GM21381 (cell line): ENCODE measurements around the gene MEN1.

Experiments used
- ATAC-seq: cut with Tn5 transposase; IDR thresholded peaks from one replicate; pipeline ENCODE4 v1.9.1; 2021; ENCODE audit warnings: mild to moderate bottlenecking, moderate library complexity; ENCODE audit not compliant: unreplicated experiment

The MEN1 gene

DNA sequence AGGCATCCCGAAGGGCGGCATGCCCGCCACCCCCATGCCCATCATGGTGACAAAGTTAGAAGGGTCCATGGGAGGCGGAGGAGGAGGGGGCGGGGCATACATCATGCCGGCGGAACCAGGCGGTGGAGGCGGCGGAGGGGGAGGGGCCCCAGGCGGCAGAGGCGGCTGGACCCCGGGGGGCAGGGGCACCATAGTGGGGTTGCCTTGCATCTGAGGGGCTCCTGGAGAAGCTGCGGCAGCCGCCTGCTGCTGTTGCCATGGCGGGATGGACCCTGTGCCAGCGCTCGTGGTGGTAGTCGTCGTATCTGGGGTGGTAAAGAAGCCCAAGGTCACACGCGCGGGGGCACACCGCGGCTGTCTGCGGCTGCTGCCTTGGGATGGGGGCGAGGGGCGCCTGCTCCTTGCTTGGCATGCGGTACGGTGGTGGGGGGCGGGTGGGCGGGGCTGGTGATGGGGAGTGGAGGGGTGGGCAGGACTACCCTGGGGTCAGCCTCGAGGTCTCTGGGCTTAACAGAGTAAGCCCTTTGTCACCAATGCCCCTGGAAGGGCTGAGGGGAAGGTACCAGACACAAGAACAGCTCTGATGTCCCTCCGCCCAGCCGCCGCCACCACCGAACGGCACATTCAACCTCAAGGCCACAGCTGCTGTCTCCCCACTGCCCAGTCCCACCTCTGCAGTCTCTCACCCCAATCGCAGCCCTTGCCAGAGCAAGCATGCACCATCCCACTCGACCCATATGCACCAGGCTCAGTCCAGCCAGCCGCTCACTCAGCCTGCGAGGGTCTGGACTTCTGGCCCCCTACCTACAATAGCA, 44.3 kb downstream of the MEN1 start:
- ATAC-seq: no peak

DNA sequence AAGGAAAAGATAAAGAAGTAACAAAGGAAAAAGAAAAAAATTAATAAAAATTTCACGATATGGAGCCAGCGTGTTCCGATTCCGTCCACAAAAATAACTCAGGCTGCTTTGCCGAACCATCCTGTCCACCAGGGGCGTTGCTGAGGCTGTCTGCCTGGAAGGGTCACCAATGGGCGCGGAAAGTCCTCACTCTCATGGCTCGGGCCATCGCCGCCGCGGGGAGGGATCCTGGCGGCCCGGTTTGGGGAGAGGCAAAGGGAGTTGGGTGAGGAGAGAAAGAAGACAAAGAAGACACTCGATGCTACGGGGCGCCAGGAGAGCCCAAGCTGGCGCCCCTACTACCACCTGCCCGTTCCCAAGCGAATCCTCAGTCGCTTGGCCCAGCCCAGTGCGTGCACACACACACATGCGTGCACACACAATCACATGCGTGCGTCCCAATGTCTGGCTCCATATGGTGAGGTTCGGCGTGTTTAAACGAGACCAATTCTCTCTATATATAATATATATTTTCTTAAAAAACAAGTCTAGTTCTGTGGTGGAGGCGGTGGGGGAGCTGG, 45.0 kb downstream of the MEN1 start:
- ATAC-seq: no peak

DNA sequence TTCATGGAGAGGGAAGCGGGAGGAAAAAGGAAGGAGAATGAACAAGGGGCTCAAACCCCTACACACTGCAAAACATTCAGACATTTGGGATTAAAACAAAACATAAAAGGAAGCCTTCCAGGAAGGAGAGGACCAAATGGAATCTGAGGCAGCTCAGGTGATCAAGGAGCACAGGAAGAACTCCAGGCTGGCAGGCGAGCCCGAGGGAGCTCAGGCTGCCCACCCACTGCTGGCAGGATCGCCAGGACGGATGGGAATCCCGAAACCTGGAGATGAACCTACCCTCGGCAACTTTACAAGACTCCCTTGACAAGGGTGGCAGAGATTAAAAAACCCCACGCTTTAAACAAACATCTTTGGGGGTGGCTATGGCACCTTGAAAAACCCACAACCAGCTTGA, 45.6 kb downstream of the MEN1 start:
- no peak for ATAC-seq

DNA sequence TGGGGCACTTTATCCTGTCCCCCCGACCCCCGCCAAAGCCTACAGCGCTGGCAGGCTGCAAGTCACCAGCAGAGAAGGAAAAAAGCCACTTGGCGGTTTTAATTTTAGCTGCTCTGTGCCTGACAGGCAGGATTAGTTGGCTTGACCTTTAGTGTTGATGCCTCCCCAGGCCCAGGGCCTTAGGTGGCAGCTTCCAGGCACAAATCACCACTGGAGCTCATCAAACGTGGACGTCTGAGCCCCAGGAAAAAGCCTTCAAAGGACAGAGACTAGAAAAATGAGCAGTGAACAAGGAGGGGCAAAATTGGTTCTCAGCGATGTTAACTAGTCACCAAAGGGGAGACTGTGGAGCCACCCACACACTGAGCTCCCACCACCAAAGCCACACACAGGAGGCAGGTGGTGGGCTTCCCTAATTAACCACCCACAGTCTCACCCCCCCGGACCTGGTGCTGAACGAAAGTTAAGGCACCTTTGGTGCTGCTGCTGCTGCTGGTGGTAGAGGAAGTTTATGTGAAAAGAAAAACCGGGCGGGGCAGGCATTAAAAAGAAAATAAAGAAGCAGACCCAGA, 46.2 kb downstream of the MEN1 start:
- no peak for ATAC-seq

DNA sequence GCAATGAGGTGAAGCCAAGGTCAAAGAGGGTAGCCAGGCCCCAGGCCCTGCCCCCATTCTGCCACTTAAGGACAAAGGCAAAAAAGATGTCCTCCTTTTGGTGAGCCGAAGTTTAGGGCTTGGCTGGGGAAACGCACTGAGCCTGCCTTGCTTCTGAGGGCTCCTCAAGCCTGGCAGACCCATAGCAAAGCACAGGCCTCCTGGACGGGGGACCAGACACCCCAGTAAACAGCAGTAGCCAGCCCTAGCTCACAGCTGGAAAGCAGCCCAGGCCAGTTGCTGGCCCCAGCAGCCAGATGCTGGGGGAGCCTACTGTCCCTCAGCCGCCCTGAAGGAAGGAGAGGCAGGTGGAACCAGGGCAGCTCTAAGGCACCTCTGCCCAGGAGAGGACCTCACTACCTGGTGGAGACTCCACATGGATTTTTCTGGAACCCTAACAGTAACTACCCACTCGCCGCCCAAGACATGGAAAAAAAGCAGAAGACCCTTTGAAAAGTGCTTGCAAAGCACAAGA, 46.8 kb downstream of the MEN1 start:
- ATAC-seq: no peak

DNA sequence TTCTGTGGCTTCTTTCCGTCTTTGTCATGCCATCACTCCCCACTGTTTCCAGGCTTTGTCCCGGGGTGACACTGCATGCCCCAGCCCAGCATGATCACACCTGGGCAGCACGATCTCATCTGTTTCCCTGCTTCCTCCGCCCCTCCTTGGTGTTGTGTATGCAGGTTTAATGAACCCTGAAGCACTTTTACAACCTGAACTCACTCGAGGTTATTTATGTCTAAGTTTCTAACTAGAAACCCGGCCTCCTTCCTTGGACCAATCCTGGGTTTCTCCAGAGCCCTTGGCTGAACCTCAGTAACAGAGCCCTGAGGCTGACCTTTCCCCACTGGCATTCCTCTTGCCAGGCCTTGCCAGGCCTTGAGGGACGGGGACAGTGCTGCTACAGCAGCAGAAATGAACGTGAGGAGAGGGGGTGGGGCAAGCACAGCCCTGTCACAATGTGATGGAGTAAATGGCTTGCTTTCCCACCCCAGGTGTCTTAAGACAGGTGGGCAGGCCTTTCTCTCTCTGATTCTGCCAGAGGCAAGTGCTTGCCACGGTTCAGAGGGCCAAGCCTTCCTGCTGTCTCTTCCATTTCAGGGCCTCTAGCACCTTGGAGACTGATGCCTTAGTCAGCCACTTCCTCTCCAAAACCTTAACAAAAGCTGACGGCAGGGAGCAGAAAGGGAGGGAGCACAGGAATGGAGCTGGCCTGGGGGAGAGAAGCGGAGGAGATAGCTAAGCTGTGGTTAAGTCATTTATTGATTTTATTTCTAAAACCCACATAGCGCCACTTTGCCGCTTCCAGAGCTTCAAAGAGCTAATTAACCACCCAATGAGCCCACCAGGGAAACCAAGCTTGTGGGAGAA, 47.5 kb downstream of the MEN1 start:
- no peak for ATAC-seq

DNA sequence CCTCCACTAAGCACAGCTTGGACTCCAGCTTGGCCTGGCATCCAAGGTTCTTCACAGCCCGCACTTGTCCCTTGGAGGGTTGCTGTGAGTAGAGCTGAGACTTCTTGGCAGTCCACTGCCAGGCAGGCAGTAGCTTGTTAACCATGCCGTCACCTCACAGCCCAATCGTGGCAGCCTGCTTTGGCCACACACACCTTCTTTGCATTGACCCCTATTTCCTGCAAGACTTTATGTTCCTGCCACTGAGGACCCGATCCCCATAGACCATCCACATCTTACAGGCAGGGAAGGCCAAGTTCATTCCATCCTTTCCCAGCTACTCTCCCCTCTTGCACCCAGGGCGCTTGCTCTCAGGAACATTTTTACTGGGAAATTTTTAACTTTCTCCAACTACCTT, 48.1 kb downstream of the MEN1 start:
- ATAC-seq: no peak

DNA sequence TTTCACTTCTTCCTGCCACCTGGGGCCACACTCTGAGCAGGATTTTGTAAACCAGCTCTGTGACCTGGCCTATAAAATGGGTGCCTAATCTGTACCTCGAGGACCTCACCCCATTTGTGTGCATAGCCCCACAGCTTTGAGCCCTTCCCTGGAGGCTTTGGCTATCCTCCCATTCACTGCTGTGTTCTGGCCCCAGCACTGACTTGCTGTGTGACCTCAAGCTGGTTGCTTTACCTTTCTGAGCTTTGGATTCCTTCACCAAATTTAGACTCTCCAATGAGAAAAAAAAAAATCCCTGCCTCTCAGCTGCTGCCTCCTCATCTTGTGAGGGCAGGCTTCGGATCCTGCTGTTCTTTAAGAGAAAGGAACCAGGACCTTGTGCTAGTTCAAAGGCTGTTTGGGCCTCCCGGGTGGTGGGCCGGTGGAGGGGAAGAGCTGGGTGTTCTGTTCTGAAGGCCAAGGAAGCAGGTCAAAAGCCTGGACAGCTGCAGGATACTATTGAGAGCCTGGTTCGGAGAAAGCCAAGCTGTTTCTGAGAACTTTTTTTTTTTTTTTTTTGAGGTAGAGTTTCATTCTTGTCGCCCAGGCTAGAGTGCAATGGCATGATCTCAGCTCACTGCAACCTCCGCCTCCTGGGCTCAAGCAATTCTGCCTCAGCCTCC, 49.5 kb downstream of the MEN1 start:
- no peak for ATAC-seq

DNA sequence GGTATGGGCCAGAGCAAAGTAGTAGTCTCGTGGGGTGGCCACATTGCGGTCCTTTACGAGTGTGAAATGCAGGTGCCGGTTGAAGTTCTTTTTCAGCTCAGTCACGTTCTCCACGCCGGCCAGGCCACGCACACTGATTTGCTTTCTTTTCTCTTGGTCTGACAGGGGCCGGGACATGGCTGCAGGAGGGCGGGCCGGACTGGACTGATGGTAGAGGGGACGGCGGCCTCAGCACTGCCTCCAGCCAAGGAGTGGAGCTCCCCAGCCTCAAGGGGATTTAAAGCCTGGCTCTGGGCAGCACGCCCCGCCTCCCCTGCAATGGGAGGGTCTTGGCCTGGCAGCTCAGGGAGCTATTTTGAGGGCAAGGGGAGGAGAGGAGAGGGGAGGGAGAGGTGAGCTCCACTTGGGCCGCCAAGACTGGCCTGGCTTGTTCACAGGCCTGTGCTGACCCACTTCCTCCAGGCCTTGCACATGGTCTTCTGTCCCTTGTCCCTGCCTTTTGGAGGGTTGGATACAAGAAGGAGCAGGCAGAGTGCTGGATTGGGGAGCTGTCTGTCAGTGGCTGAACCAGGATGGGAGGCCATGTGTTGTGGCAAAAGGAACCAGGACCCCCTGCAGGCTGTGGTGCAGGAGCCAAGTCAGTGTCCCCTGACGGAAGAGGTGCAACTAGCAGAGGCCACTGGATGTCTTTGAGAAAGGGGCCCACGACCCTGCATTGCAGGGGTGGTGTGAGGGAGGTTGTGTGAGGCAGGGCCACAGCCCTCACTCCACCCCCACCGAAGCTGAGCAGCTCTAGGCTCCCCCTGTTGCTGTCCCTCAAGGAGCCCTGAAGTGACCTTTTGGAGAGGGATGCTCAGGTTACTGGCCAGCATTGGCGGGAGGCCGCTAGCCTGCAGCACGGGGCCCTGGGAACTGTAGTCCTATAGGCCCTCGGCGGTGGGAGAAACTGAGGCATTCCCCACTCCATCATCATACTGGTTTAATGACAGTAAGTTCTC, 50.3 kb downstream of the MEN1 start, which contains the start of gene PYGM:
TSS of gene PYGM (minus strand) at position 253 of the 998 bp plus-strand sequence. CDS start at position 177, 76 bp downstream.
- ATAC-seq: no peak

DNA sequence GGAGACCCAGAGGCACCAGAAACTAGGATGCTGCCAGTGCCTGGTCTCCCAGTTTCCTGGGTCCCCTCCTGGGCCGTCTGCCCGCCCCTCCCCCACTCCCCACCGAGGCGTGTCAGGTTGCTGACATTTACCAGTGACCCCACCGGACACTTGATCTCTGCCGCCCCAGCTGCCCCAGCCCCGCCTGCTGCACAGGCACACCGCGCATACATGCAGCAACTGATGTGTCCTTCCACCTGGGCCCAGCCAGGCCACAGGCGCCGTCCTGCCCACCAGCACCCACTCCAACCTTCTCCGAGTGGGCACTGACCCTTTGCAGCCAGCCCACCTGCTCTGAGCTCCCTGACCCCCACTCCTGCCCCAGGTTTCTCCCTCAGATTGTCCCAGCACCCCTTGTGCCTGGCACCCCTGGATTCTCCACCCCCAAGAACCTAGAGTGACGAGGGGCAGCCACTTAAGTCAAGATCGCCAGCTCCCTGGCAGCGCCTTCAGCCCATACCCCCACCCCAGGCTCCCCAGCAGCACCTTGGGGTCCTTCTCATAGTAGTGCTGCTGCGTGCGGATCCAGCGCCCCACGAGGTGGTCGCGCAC, 51.1 kb downstream of the MEN1 start:
- no peak for ATAC-seq

DNA sequence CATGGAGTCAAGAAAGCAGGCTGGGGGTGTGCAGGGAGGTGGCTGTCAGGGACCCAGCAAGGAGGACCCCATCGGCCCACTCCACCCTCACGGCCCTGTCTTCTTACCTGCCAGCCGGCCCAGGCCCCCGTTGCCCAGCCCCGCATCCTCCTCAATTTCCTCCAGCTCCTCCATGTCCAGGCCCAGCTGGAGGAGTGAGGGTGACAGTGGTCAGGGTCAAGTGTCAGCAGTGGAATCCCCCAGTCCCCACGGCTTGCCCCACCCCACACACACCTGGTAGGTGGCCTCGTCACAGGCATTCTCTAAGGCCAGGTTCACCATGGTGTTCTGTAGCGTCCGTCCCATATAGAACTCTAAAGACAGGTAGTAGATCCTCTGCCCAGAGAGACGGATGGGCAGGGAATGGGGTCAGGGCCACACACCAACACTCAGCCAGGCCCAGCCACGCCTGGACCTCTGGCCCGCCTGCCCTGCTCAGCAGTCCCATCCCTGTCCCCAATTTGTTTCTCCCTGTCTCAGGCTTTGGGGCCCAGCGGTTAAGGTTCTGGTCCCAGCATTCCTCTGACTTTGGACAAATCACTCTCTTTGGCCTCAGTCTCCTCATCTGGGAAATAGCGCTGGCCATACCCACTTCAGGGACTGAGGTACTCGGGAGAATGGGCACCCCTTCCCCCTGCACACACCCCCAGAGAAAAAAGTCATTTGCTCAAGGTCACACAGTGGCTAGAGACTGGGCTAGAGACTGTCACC, 51.8 kb downstream of the MEN1 start:
- ATAC-seq: no peak

DNA sequence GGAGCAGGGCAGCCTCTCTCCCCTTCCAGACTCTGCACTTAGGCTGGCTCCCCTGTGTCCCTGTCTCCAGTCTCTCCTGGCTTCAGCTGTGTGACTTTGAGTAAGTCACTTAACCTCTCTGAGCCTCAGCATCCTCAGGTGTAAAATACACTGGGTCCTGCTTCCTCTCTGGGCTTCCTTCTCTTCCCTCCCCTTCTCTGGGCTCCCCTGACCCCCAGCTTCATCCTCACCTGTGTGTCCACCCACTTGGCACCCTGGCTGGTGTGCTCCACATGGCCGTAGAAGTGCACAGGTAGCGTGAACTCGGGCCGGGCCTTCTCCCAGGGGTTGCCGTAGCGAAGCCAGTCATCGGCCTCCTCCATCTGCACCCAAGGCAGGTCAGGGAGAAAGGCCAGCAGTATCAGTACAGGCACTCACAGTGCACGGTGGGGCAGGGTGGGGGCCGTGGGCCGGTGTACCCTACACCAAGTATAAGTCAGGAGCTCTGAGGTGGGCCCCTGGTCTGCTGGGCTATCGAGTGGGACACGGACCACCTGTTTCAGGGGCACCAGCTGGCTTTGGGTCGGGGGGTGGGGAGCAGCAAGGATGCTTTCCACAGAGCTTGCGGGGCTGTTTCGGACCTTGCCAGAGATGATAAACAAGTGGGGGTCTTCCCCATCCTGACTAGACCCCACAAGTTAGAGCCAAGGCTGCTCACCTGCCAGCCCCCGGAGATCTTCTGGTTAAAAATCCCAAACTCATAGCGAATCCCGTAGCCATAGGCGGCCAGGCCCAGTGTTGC, 52.6 kb downstream of the MEN1 start:
- no peak for ATAC-seq

DNA sequence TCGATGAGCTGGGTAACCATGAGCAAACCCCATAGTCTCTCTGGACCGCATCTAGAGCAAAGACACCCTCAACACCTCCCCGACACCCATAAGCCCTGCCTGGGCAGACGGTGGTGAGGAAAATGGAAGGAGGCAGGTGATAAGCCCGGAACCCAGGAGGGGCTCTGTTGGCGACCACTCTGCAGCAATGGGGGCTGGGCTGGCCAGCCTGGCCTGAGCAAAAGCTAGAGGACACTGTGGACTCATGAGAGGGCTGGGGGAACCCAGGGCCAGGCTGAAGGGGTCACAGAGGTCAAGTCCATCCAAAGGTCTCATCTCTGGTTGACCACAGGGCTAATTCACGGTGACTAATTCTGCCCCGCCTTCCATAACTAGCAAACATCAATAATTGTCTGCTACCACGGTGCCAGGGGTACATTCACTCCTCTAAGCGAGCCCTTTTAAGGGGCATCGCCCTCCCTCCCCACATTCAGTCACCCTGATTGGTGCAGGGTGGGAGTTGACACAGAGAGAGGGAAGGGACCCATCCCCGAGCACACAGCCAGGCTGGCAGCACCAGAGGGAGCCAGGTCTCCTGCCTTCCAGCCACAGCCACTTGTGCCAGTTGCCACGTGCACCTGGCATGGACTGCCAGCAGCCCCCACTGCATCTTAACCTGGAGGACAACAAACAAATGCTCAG, 54.5 kb downstream of the MEN1 start:
- no peak for ATAC-seq

DNA sequence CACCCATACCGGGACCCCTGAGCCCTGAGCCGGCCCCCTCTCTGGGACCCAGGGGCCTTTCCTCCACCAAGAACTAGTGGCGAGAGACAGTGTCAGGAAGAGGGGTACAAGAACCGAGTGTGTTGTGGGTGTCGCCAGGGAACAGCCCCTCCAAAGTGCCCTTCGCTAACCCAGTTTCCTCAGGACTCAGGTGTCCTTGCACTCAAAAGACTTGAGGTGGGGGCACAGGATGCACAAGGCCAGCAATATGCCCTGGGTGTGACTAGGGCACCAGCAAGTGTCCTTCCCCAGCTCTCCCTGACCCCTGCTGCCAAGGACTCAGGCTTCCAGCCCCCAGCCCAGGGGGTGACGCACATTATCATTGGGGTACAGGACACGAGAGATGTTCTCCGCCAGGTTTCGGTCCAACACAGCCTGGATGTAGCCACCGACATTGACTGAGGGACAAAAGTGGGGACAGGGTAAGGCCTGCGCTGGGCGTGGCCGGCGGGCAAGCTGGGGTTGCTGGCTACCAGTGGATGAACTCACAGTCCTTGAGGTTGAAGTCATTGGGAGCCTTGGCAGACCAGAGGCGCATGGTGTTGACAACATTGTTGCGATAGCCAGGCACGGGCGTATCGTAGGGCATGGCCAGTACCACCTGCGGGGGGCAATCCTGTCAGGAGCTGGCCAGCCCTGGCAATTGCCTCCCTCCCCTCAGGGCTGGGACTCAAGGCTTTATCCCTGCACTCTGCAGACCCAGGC, 55.3 kb downstream of the MEN1 start:
- ATAC-seq: no peak

DNA sequence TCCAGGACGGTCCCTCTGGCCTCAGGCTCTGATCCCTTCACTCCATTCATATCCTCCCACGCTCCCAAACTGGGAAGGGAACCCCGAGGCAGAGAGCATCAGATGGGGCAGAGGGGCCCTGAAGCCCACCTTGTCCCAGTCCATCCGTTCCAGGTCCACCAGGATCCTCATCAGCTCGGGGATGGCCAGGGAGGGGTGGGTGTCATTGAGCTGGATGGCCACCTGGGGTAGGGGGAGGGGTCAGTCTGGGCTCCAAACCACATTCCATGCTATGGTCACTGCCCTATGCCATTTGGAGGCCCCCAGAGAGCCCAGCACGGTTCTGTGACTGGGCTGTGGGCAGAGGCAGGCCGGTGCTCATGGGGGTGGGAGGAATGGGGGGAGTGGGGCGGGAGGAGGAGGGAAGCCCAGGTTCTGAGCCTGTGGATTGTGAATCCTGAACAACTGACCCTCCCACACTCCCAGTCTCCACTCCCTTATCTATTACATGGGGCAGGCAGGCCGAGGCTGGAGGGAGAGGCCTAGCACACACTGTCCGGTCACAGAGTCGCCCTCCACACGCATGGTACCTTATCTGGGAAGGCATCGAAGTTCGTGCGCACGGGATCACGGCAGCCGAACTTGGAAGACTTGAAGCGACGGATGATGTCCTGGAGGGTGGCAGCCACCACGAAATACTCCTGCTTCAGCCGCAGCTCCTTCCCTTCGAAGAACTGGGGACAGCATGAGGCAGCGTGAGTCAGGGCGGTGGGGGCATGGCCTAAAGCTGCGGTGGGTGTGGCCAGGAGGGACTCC, 56.0 kb downstream of the MEN1 start:
- no peak for ATAC-seq
